K562 (cell line): Measurements from ENCODE around the gene DUS4L. TPM values are rescaled to one million over a fixed set of nuclear protein-coding genes. Genes with fewer than 3 reads are reported as not detected.

Source experiments
- COPS2 ChIP-seq: fragments of 450-650 bp; conservative IDR thresholded peaks from 2 replicates; pipeline ENCODE4 v1.6.1; 2016; ENCODE audit warnings: mild to moderate bottlenecking, moderate library complexity
- ERF ChIP-seq: fragments of 450-650 bp; formaldehyde crosslinking; IDR thresholded peaks from 2 replicates; pipeline ENCODE4 v1.4.0; 2020; ENCODE audit warnings: mild to moderate bottlenecking, mixed read lengths
- KAT2B ChIP-seq: IDR thresholded peaks from one replicate; pipeline ENCODE4 v1.6.1; 2012; ENCODE audit warnings: low read depth, mild to moderate bottlenecking, control low read depth, inconsistent platforms, low read length, moderate library complexity
- NEUROD1 ChIP-seq: fragments of 150-350 bp; IDR thresholded peaks from 2 replicates; pipeline ENCODE4 v1.6.1; 2014; ENCODE audit warnings: borderline replicate concordance, low read length, low read depth; ENCODE audit not compliant: partially characterized antibody
- NONO ChIP-seq, 2 experiments: fragments of 200-400 bp in 1 of 2; fragments of 450-650 bp in 1 of 2; formaldehyde crosslinking in 1 of 2; IDR thresholded peaks; 2 replicates each; pipeline ENCODE4 v1.6.1; 2017; ENCODE audit warnings: low read depth in 2 of 2, mild to moderate bottlenecking in 2 of 2, moderate library complexity in 2 of 2, low read length in 1 of 2
- RB1 ChIP-seq: fragments of 450-650 bp; IDR thresholded peaks from 2 replicates; pipeline ENCODE4 v1.6.1; 2017; ENCODE audit warnings: low read depth, mild to moderate bottlenecking
- RNF2 ChIP-seq: sonication (generic); IDR thresholded peaks from 2 replicates; pipeline ENCODE4 v1.6.1; 2016
- STAG1 ChIP-seq: sonication (generic); formaldehyde crosslinking; IDR thresholded peaks from 2 replicates; pipeline ENCODE4 v1.5.0; 2020; ENCODE audit warnings: missing genetic modification reagents, borderline replicate concordance
- THRAP3 ChIP-seq: fragments of 450-650 bp; IDR thresholded peaks from 2 replicates; pipeline ENCODE4 v1.6.1; 2016; ENCODE audit warnings: mild to moderate bottlenecking, inconsistent platforms, borderline replicate concordance
- ZBTB9 ChIP-seq: fragments of 450-650 bp; formaldehyde crosslinking; IDR thresholded peaks from 2 replicates; pipeline ENCODE4 v1.4.0; 2020; ENCODE audit warnings: mild to moderate bottlenecking, moderate library complexity
- ZKSCAN1 ChIP-seq: fragments of 150-350 bp; IDR thresholded peaks from 2 replicates; pipeline ENCODE4 v1.6.1; 2016; ENCODE audit warnings: low read depth, low read length
- ZNF175 ChIP-seq: fragments of 200-800 bp; sonication (Bioruptor generic); IDR thresholded peaks from 2 replicates; pipeline ENCODE4 v1.6.1; 2016; ENCODE audit warnings: low read depth, mild to moderate bottlenecking, missing genetic modification characterization, missing compliant biosample characterization
- ZNF354B ChIP-seq: fragments of 250-450 bp; sonication (Bioruptor Pico); IDR thresholded peaks from 2 replicates; pipeline ENCODE4 v1.4.0; 2020
- polyA plus RNA-seq, 8 experiments: library from polyadenylated mRNA; depleted of rRNA in 4 of 8; stranded (reverse) in 5 of 8; unstranded in 3 of 8; fragments of >200 nt; fragmentation: Nextera tagmentation in 2 of 8; fragmentation: Illumina TruSeq in 1 of 8; extraction: Ambion mirVana in 2 of 8; extraction: Trizol in 1 of 8; gene quantifications; 2 replicates each; pipeline versions ENCODE4 v1.2.1 to v1.2.3, GENCODE V29; 2011 to 2014; ENCODE audit warnings: inconsistent platforms in 1 of 8, missing spikeins in 1 of 8
- total RNA-seq, 7 experiments: library from RNA; depleted of rRNA in 6 of 7; stranded (reverse); fragments of >200 nt in 6 of 7; fragmentation: Illumina TruSeq in 2 of 7; extraction: Trizol in 2 of 7; gene quantifications; 2 replicates each; pipeline versions ENCODE4 v1.2.1 to v1.2.3, GENCODE V29; 2011 to 2021; ENCODE audit warnings: low replicate concordance in 1 of 7
- TF ChIP-seq, protein P1 (sequence below): fragments of 250-450 bp; sonication (Bioruptor Pico); IDR thresholded peaks from 2 replicates; pipeline ENCODE4 v1.5.0; 2022; ENCODE audit warnings: mild to moderate bottlenecking
- TF ChIP-seq, protein P2 (sequence below), 2 experiments: fragments of 450-650 bp; IDR thresholded peaks; 2 replicates each; pipeline ENCODE4 v1.6.1; 2016; ENCODE audit warnings: mild to moderate bottlenecking in 2 of 2, borderline replicate concordance in 1 of 2, low read depth in 1 of 2, moderate library complexity in 1 of 2

Gene DUS4L
- total and polyA plus RNA-seq, 9 of the 15 experiments (the other 6 are each of a cell fraction or from before 2014, with no cell fraction given) = 12.2 to 33.6 (median 28.6) TPM

- TF ChIP-seq KAT2B = no peak
- TF ChIP-seq ERF = no peak; the same call in none of the 2 replicates
- TF ChIP-seq NONO (IDR thresholded peaks at IDR 0.05; ENCODE audit: low read depth in 2 of 2, low read length in 1 of 2) = peak; percentile 61 to 97; a peak in 3 of 4 replicates
- TF ChIP-seq ZNF354B (CRISPR knock-in tag) = no peak
- TF ChIP-seq NEUROD1 = no peak
- 0 out of 2 replicates have a peak, but pooled peaks have one; percentile 3 for TF ChIP-seq ZBTB9 (CRISPR knock-in tag)
- TF ChIP-seq, protein P1, sequence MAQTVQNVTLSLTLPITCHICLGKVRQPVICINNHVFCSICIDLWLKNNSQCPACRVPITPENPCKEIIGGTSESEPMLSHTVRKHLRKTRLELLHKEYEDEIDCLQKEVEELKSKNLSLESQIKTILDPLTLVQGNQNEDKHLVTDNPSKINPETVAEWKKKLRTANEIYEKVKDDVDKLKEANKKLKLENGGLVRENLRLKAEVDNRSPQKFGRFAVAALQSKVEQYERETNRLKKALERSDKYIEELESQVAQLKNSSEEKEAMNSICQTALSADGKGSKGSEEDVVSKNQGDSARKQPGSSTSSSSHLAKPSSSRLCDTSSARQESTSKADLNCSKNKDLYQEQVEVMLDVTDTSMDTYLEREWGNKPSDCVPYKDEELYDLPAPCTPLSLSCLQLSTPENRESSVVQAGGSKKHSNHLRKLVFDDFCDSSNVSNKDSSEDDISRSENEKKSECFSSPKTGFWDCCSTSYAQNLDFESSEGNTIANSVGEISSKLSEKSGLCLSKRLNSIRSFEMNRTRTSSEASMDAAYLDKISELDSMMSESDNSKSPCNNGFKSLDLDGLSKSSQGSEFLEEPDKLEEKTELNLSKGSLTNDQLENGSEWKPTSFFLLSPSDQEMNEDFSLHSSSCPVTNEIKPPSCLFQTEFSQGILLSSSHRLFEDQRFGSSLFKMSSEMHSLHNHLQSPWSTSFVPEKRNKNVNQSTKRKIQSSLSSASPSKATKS (CRISPR knock-in tag) = no peak
- 0 out of 2 replicates have a peak, but pooled peaks have one; percentile 36 for TF ChIP-seq RNF2
- TF ChIP-seq RB1 = peak; percentile 61; the same call in 1 of the 2 replicates
- TF ChIP-seq COPS2 = no peak
- no peak for TF ChIP-seq ZNF175 (CRISPR knock-in tag)
- TF ChIP-seq STAG1 (CRISPR knock-in tag) = no peak
- TF ChIP-seq, protein P2, sequence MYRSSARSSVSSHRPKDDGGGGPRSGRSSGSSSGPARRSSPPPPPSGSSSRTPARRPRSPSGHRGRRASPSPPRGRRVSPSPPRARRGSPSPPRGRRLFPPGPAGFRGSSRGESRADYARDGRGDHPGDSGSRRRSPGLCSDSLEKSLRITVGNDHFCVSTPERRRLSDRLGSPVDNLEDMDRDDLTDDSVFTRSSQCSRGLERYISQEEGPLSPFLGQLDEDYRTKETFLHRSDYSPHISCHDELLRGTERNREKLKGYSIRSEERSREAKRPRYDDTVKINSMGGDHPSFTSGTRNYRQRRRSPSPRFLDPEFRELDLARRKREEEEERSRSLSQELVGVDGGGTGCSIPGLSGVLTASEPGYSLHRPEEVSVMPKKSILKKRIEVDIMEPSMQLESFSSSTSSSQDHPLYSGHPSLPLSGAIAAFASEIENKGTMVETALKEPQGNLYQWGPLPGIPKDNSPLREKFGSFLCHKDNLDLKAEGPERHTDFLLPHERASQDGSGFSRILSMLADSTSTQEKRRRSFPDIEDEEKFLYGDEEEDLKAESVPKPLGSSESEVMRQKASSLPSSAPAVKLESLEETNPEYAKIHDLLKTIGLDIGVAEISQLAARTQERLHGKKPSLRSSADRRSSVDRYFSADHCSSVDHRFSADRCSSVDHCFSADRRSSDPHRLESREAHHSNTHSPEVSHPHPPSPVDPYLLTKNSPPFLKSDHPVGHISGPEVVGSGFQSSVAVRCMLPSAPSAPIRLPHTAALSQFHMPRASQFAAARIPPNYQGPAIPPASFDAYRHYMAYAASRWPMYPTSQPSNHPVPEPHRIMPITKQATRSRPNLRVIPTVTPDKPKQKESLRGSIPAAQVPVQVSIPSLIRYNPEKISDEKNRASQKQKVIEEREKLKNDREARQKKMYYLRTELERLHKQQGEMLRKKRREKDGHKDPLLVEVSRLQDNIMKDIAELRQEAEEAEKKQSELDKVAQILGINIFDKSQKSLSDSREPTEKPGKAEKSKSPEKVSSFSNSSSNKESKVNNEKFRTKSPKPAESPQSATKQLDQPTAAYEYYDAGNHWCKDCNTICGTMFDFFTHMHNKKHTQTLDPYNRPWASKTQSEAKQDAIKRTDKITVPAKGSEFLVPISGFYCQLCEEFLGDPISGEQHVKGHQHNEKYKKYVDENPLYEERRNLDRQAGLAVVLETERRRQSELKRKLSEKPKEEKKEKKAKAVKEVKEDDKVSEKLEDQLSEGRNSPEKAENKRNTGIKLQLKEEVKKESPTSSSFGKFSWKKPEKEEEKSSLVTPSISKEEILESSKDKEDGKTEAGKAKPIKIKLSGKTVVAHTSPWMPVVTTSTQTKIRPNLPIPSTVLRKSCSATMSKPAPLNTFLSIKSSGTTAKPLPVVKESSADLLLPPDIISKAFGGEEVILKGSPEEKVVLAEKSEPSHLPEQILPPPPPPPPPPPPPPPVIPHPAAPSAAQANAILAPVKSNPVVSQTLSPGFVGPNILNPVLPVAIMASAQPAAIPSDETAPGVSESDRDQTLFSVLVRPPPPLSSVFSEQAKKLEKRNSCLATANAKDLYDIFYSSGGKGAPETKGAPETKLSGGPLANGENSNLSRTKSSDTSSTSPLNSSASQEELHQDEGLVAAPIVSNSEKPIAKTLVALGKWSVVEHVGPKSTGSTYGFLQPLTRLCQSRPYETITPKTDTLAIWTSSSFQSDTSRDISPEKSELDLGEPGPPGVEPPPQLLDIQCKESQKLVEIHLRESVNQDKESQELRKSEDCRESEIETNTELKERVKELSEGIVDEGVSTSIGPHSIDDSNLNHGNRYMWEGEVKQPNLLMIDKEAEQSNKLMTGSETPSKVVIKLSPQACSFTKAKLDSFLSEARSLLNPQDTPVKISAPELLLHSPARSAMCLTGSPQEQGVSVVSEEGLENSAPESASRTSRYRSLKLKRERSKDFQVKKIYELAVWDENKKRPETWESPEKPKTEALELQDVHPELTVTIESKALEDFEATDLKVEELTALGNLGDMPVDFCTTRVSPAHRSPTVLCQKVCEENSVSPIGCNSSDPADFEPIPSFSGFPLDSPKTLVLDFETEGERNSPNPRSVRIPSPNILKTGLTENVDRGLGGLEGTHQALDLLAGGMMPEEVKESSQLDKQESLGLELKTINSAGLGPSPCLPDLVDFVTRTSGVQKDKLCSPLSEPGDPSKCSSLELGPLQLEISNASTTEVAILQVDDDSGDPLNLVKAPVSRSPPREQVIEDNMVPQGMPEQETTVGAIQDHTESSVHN (IDR thresholded peaks at IDR 0.05; ENCODE audit: borderline replicate concordance in 1 of 2, low read depth in 1 of 2) = no peak
- no peak for TF ChIP-seq ZKSCAN1
- no peak; the same call in 1 of the 2 replicates for TF ChIP-seq THRAP3
Measured at GRCh38 chr7:107563775-107564552, at the start of gene DUS4L, which contains the start of gene COG5 (continued).
